Activated T-helper 17 cell treated with anti-CD3 and anti-CD28 coated beads, Interleukin-2, amount 50 U/mL, for 72 hours (primary cell): ENCODE measurements around the gene TMEM269. TPM values are rescaled to one million over a fixed set of nuclear protein-coding genes. Genes with fewer than 3 reads are reported as not detected.

Experiments used
- ATAC-seq: fragments of 150-1000 bp; cut with Tn5 transposase; replicated peaks from 2 replicates; pipeline ENCODE4 v1.10.0; 2021; ENCODE audit warnings: mild to moderate bottlenecking, moderate library complexity
- H3K27ac Mint-ChIP-seq: one replicate; pipeline ENCODE4 v1.8.0; 2022; ENCODE audit warnings: mixed read lengths
- H3K27me3 Mint-ChIP-seq: one replicate; pipeline ENCODE4 v1.8.0; 2022; ENCODE audit warnings: mixed read lengths
- H3K36me3 Mint-ChIP-seq: one replicate; pipeline ENCODE4 v1.8.0; 2022; ENCODE audit warnings: low read depth, mild to moderate bottlenecking, mixed read lengths
- H3K4me1 Mint-ChIP-seq: one replicate; pipeline ENCODE4 v1.8.0; 2022; ENCODE audit warnings: mixed read lengths
- H3K4me3 Mint-ChIP-seq: one replicate; pipeline ENCODE4 v1.8.0; 2022; ENCODE audit warnings: mild to moderate bottlenecking, mixed read lengths
- H3K9me3 Mint-ChIP-seq: one replicate; pipeline ENCODE4 v1.8.0; 2022; ENCODE audit warnings: mixed read lengths
- total RNA-seq, 2 donors: library from RNA; stranded (reverse); gene quantifications; one replicate each; pipeline ENCODE4 v1.2.3, GENCODE V29; 2022

Gene TMEM269
- total RNA-seq, 2 donors from 2014 or later: 0.15 to 2.8 TPM

- H3K36me3 Mint-ChIP-seq: peaks cover 17% of the 10 kb centered on the region
- no peaks in the 10 kb centered on the region for H3K9me3 Mint-ChIP-seq
- peak overlapping the region; percentile 88 for H3K4me3 Mint-ChIP-seq
- ATAC-seq: no peak
- H3K27me3 Mint-ChIP-seq: no peaks in the 10 kb centered on the region
- H3K27ac Mint-ChIP-seq: peak overlapping the region; percentile 82
- H3K4me1 Mint-ChIP-seq: peaks cover 22% of the 10 kb centered on the region
These were observed 31.3 kb downstream of the TMEM269 start for GRCh38 chr1:42815941-42816584.

DNA sequence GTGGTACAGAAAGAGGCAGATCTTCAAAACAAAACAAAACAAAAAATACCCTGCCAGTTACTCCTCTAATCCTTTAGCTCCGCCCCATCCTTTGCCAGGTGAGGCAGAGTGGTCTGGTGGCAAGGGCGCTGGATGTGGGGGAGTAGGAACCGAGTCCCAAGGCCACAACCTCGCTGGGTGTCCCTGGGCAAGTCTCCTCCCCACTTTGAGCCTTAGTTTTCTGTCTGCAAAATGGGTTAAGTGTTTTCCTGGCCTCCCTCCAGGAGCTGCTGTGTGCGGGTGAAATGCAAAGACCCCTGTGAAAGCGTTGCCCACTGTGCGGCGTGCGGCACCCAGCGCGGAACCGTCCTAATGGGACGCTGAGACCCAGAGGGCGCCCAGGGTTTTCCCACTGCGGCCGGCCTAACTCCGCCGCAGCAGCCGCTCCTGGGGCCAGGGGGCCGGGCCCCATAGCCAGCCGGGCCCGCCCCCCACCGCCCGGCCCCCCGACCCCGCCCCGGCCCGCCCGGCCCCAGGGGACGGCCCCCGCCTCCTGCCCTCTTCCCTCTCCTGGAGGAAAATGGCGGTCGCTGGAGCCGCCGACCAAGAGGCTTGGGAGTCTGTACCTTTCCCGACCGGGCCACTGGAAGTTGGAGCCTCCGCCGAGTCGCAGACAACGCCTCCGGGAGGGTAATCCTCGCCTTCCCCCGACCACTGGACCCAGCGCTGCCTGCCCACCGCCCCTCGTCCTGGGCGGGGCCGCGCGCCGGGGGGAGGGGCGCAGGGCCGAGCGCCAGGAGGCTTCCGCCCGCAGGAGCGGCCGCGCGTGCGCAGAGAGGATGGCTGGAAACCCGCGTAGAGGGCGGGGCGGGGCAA is 32.0 kb downstream of the TMEM269 start, which contains the start of the genes ERMAP and SVBP:
TSS of gene ERMAP (plus strand) at position 538 of the 855 bp plus-strand sequence. CDS start 13,327 bp downstream, outside the sequence.
TSS of gene SVBP (minus strand) at position 813 of the 855 bp plus-strand sequence. CDS start 853 bp downstream, outside the sequence.
- Mint-ChIP-seq H3K4me3 (peak within 1 kb of the TSS; percentile 88), H3K36me3 (peaks cover 17% of the 10 kb centered on the region), H3K27me3 (no peaks in the 10 kb centered on the region), H3K4me1 (peaks cover 22% of the 10 kb centered on the region), H3K27ac (peak within 1 kb of the TSS; percentile 82), H3K9me3 (no peaks in the 10 kb centered on the region)
- ATAC-seq: peak; percentile 94

GRCh38 chr1:42817440-42817767 is 32.6 kb downstream of the TMEM269 start:
- H3K4me1 Mint-ChIP-seq: peaks cover 22% of the 10 kb centered on the region
- H3K27ac Mint-ChIP-seq: no peak overlapping the region
- peak overlapping the region; percentile 88 for H3K4me3 Mint-ChIP-seq
- no peak for ATAC-seq
- no peaks in the 10 kb centered on the region for H3K9me3 Mint-ChIP-seq
- H3K36me3 Mint-ChIP-seq: peaks cover 17% of the 10 kb centered on the region
- H3K27me3 Mint-ChIP-seq: no peaks in the 10 kb centered on the region

DNA sequence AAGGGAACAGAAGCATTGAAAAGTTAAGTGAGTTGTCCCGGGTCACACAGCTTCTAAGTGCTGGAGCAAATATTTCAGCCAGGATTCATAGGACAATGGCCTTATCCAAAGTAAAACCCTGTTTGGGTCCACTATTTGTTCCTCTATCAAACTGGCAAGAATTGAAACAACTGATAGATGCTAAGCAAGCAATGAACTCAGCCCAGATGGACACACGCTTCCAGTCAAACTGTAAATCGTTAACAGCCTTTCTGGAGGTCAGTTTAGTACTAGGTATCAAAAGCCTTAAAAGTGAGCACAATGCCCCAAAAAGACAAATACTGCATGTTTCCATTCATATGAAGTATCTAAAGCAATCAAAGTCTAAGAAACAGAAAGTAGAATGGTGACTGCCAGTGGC is 33.2 kb downstream of the TMEM269 start:
- H3K4me3 Mint-ChIP-seq: peak overlapping the region; percentile 88
- H3K27me3 Mint-ChIP-seq: no peaks in the 10 kb centered on the region
- no peak for ATAC-seq
- H3K4me1 Mint-ChIP-seq: peaks cover 22% of the 10 kb centered on the region
- H3K27ac Mint-ChIP-seq: no peak overlapping the region
- peaks cover 17% of the 10 kb centered on the region for H3K36me3 Mint-ChIP-seq
- H3K9me3 Mint-ChIP-seq: no peaks in the 10 kb centered on the region

GRCh38 chr1:42820813-42821212 is 36.0 kb downstream of the TMEM269 start:
- H3K4me3 Mint-ChIP-seq: no peak overlapping the region
- no peak for ATAC-seq
- peaks cover 8% of the 10 kb centered on the region for H3K36me3 Mint-ChIP-seq
- H3K4me1 Mint-ChIP-seq: peaks cover 22% of the 10 kb centered on the region
- no peaks in the 10 kb centered on the region for H3K27me3 Mint-ChIP-seq
- H3K9me3 Mint-ChIP-seq: no peaks in the 10 kb centered on the region
- H3K27ac Mint-ChIP-seq: peak overlapping the region; percentile 56

DNA sequence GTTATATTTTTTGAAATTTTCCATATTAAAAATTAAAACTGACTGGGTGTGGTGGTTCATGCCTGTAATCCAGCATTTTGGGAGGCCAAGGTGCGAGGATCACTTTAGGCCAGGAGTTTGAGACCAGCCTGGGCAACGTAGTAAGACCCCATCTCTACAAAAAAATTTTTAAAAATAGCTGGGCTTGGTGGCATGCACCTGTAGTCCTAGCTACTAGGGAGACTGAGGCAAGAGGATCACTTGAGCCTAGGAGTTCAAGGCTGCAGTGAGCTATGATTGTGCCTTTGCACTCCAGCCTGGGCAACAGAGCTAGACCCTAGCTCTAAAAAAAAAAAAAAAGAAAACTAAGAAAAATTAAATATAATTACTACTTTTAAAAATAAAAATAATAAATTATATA is 36.9 kb downstream of the TMEM269 start:
- peaks cover 14% of the 10 kb centered on the region for H3K4me1 Mint-ChIP-seq

DNA sequence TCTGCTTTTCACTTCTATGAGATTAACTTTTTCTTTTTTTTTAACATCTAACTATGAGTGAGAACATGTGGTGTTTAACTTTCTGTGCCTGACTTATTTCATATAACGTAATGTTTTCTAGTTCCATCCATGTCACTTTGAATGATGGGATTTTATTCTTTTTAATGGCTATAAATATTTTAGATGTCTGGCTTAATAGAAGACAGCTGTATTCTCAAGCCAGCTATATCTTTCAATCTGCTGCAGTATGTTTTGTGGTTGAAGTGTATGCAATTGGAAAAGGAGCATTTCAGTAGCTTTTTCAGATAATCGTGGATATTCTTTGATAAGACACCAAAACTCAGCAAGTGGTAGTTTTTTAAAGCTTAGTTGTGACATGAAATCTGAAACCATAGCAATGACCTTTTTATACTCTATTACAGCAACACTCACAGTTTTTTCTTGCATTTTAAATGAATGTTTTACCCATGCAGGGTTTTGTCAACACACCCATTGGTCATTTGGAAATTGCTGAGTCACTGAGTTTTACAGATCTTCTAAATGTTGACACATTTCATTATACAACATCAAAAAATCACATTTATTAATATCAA is 38.1 kb downstream of the TMEM269 start:
- Mint-ChIP-seq H3K36me3 (no peaks in the 10 kb centered on the region), H3K27ac (peak overlapping the region; percentile 76), H3K4me3 (no peak overlapping the region), H3K9me3 (no peaks in the 10 kb centered on the region), H3K27me3 (no peaks in the 10 kb centered on the region), H3K4me1 (peaks cover 8% of the 10 kb centered on the region)
- no peak for ATAC-seq

More for the DNA sequence above, 36.9 kb downstream of the TMEM269 start:
- Mint-ChIP-seq H3K27me3 (no peaks in the 10 kb centered on the region), H3K4me3 (no peak overlapping the region), H3K27ac (no peak overlapping the region), H3K36me3 (no peaks in the 10 kb centered on the region), H3K9me3 (no peaks in the 10 kb centered on the region)
- ATAC-seq: no peak

DNA sequence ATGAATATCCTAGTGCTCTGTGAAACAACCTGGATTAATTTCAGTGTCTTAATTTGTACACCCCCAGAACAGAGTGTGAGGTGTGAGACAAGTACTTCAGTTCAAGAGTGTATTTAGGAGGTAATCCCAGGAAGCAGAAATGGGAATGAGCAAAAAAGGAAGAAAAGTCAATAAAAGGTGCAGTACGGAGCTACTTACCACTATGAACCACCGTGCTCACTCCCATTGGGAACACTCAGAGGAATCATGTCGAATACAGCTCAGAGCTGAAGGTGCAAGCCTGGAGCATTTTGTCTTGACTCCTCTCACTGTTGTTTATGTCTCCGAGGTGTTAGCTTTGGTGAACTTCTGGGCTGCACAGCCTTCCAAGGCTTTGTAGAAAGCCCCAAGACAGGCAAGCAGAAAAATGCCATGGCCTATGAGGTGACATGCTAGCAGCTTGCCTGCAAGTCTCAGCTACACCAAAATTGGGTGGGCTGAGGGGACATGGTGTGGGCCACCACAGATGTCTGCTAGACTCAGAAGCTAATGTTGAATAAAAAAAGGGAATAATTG is 39.8 kb downstream of the TMEM269 start:
- H3K4me1 Mint-ChIP-seq: no peaks in the 10 kb centered on the region
- no peaks in the 10 kb centered on the region for H3K27me3 Mint-ChIP-seq
- ATAC-seq: no peak
- H3K36me3 Mint-ChIP-seq: no peaks in the 10 kb centered on the region
- H3K9me3 Mint-ChIP-seq: no peaks in the 10 kb centered on the region
- H3K27ac Mint-ChIP-seq: no peak overlapping the region
- H3K4me3 Mint-ChIP-seq: no peak overlapping the region

DNA sequence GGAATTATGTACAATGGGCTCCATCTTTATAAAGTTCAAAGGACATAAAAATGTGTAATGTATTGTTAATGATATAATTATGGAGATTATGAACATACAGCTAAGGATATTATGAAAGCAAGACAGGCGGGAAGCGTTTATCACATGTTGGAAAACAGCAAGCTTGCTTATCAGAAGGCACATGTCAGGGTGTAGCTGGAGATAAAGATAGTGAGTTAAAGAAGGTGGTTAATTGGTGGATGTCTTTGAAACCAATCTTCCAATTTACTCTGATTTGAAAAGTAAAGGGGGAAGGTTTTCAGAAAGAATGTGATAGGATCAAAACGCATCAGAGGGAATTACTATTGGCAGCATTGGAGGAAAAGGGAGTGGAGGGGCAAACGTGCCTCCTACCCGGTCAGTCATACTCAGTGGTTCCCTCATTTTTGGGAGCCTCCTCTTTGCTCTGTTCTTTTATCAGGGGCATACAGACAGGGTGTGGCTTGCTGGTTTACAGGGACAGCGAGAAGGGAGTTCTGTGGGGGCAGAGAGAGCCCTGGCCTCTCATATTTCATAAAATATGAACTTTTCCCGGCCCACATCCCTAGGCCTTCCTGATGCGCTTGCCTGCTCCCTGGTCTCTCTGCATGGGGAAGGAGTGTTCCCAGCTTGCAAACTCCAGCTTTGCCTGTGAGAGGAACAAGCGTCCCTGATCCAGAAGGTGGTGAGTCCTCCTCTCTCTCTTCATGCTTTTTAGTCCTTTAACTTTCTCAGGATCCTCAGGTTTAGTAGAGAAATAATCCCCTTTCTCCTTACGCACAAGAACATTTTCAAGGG is 40.5 kb downstream of the TMEM269 start:
- ATAC-seq: no peak
- Mint-ChIP-seq H3K4me1 (no peaks in the 10 kb centered on the region), H3K4me3 (no peak overlapping the region), H3K27ac (no peak overlapping the region), H3K9me3 (no peaks in the 10 kb centered on the region), H3K36me3 (no peaks in the 10 kb centered on the region), H3K27me3 (no peaks in the 10 kb centered on the region)

DNA sequence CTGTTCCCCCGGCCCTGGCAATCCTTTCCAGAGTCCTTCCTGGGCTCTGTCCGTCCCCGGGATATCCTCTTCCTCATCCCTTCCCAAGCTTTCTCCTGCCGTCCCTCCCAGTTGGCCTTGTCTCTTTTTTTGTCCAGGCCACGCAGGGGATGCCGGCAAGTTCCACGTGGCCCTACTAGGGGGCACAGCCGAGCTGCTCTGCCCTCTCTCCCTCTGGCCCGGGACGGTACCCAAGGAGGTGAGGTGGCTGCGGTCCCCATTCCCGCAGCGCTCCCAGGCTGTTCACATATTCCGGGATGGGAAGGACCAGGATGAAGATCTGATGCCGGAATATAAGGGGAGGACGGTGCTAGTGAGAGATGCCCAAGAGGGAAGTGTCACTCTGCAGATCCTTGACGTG is 45.8 kb downstream of the TMEM269 start:
- no peaks in the 10 kb centered on the region for H3K4me1 Mint-ChIP-seq

DNA sequence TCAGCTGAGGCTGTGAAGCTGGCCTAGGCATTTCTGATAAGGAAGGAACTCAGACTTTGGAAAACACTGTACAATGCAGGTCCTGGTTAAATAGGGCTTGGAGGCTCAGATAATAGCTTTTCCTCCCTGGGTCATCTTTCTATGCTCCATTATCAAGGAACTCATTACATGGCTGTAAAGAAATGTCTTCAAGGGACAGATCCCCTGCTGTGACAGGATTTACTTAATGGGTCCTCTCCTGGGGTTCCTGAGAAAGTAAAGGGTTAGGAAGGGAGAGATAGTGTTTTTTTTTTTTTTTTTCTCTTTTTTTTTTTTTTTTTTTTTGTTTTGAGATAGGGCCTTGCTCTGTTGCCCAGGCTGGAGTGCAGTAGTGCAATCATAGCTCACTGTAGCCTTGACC is 46.5 kb downstream of the TMEM269 start:
- Mint-ChIP-seq H3K27me3 (no peaks in the 10 kb centered on the region), H3K9me3 (no peaks in the 10 kb centered on the region), H3K27ac (no peak overlapping the region), H3K4me1 (no peaks in the 10 kb centered on the region), H3K36me3 (no peaks in the 10 kb centered on the region), H3K4me3 (no peak overlapping the region)
- no peak for ATAC-seq

More for the DNA sequence above, 45.8 kb downstream of the TMEM269 start:
- no peaks in the 10 kb centered on the region for H3K9me3 Mint-ChIP-seq
- no peak overlapping the region for H3K4me3 Mint-ChIP-seq
- no peak overlapping the region for H3K27ac Mint-ChIP-seq
- ATAC-seq: no peak
- no peaks in the 10 kb centered on the region for H3K36me3 Mint-ChIP-seq
- no peaks in the 10 kb centered on the region for H3K27me3 Mint-ChIP-seq

- ATAC-seq: no peak
- H3K27ac Mint-ChIP-seq: no peak overlapping the region
- no peaks in the 10 kb centered on the region for H3K4me1 Mint-ChIP-seq
- no peak overlapping the region for H3K4me3 Mint-ChIP-seq
- no peaks in the 10 kb centered on the region for H3K9me3 Mint-ChIP-seq
- no peaks in the 10 kb centered on the region for H3K36me3 Mint-ChIP-seq
- H3K27me3 Mint-ChIP-seq: no peaks in the 10 kb centered on the region
These were observed 48.0 kb downstream of the TMEM269 start for GRCh38 chr1:42832641-42833240.

- Mint-ChIP-seq H3K4me1 (no peaks in the 10 kb centered on the region), H3K4me3 (no peak overlapping the region), H3K27me3 (no peaks in the 10 kb centered on the region), H3K36me3 (no peaks in the 10 kb centered on the region), H3K9me3 (no peaks in the 10 kb centered on the region), H3K27ac (no peak overlapping the region)
- no peak for ATAC-seq
These were observed 49.2 kb downstream of the TMEM269 start for GRCh38 chr1:42833981-42834380.
